OCI-LY7 (cell line): Measurements from ENCODE around the gene MS4A14. TPM values are rescaled to one million over a fixed set of nuclear protein-coding genes. Genes with fewer than 3 reads are reported as not detected.

Experiments
- BruUV-seq: library from RNA; stranded (reverse); fragments of 400-500 nt; replicated peaks from 2 replicates; lab custom pipeline; 2021; lab: Mats Ljungman, UMichigan
- CTCF ChIA-PET: fragments of 300-600 bp; sonication (Branson Sonifier 250); formaldehyde crosslinking; loops from one replicate; lab custom pipeline; 2022; ENCODE audit warnings: antibody characterized with exemption; ENCODE audit not compliant: unreplicated experiment; lab: Charles Lee
- POLR2A ChIA-PET: fragments of 300-600 bp; sonication (Branson Sonifier 250); formaldehyde crosslinking; loops from one replicate; lab custom pipeline; 2022; ENCODE audit warnings: antibody characterized with exemption; lab: Charles Lee
- DNase-seq: peaks from one replicate; pipeline ENCODE4 v3.0.0-alpha.2; 2015; ENCODE audit warnings: low spot score
- H2AFZ ChIP-seq: fragments of 200-600 bp; sonication (generic), shearing (Covaris generic); 2 replicates; pipeline ENCODE4 v1.6.1; 2014; ENCODE audit warnings: mild to moderate bottlenecking, antibody characterized with exemption, low read length, moderate library complexity
- H3K27ac ChIP-seq: fragments of 200-600 bp; sonication (generic); 2 replicates; pipeline ENCODE4 v1.5.1; 2014; ENCODE audit warnings: mixed run types, low read depth, mild to moderate bottlenecking, moderate library complexity, low read length, inconsistent platforms; ENCODE audit not compliant: poor library complexity, severe bottlenecking
- H3K36me3 ChIP-seq: fragments of 200-600 bp; sonication (generic); 2 replicates; pipeline ENCODE4 v1.6.1; 2014; ENCODE audit warnings: mild to moderate bottlenecking, antibody characterized with exemption, low read length, moderate library complexity, mixed read lengths; ENCODE audit not compliant: insufficient read depth
- H3K4me1 ChIP-seq: fragments of 200-600 bp; sonication (generic); 2 replicates; pipeline ENCODE4 v1.5.1; 2014; ENCODE audit warnings: mild to moderate bottlenecking, low read length; ENCODE audit not compliant: insufficient read depth, poor library complexity, severe bottlenecking
- H3K4me2 ChIP-seq: fragments of 200-600 bp; sonication (generic); 2 replicates; pipeline ENCODE4 v1.6.1; 2014; ENCODE audit warnings: mild to moderate bottlenecking, low read length
- H3K4me3 ChIP-seq: fragments of 200-600 bp; sonication (generic); 2 replicates; pipeline ENCODE4 v1.5.1; 2014; ENCODE audit warnings: mild to moderate bottlenecking, low read depth, low read length; ENCODE audit not compliant: poor library complexity, severe bottlenecking
- H3K79me2 ChIP-seq: fragments of 200-600 bp; sonication (generic); 2 replicates; pipeline ENCODE4 v1.6.1; 2016; ENCODE audit warnings: low read depth, mild to moderate bottlenecking, low read length, moderate library complexity, mixed read lengths; ENCODE audit not compliant: insufficient read depth
- H3K9me2 ChIP-seq: fragments of 200-600 bp; sonication (generic); 2 replicates; pipeline ENCODE4 v1.6.1; 2016; ENCODE audit warnings: mild to moderate bottlenecking, low read length, mixed read lengths; ENCODE audit not compliant: insufficient read depth
- H3K9me3 ChIP-seq: fragments of 200-600 bp; sonication (generic); 2 replicates; pipeline ENCODE4 v1.6.1; 2014; ENCODE audit warnings: mild to moderate bottlenecking, mixed run types, low read length, mixed read lengths
- H4K20me1 ChIP-seq: fragments of 200-600 bp; sonication (generic); 2 replicates; pipeline ENCODE4 v1.6.1; 2014; ENCODE audit warnings: mild to moderate bottlenecking, antibody characterized with exemption, low read length, moderate library complexity, mixed read lengths; ENCODE audit not compliant: insufficient read depth
- EZH2phosphoT487 ChIP-seq: fragments of 200-600 bp; sonication (generic); IDR thresholded peaks from 2 replicates; pipeline ENCODE4 v1.6.1; 2018; ENCODE audit warnings: low read depth, borderline replicate concordance, mild to moderate bottlenecking, mixed run types, antibody characterized with exemption, low read length, moderate library complexity, mixed read lengths
- intact Hi-C: fragments of 100-400 bp; cut with micrococcal nuclease; formaldehyde crosslinking; loops from one replicate; pipeline ENCODE4 v1.10.0; 2022; ENCODE audit not compliant: unreplicated experiment
- total RNA-seq, 2 experiments: library from RNA; depleted of rRNA in 1 of 2; stranded (reverse); fragments of >200 nt in 1 of 2; shearing (Covaris generic) in 1 of 2; gene quantifications; 2 replicates each; pipeline ENCODE4 v1.2.3, GENCODE V29; 2014 to 2022
- TF ChIP-seq, protein P1 (sequence below): fragments of 200-600 bp; sonication (generic); conservative IDR thresholded peaks from 2 replicates; pipeline ENCODE4 v1.5.1; 2014; ENCODE audit warnings: mild to moderate bottlenecking, antibody characterized with exemption, low read length, moderate library complexity, mixed read lengths

MS4A14 gene
- total RNA-seq, 2 experiments from 2014 or later: not detected

DNA sequence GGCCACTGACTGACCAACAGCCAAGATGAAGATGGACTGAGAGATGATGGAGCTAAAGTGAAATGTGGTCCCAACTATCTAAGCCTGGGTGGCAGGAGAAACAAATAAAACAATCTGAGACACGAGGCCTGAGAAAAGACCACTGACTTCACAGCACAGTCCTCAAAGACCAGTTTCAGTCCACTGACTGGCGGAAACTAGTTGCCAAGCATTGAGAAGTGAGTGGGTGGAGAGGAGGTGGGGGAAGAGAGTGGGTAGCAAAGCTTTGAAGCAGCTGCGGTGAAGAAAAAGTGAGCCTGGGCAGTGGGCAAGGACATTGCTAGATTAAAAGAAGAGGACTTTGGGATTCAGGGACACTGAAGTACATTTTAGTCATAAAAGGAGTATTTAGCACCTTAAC lies 61.3 kb downstream of the MS4A14 start:
- no TSS peak for BruUV-seq
- peak overlapping the region; percentile 84 for H3K4me3 ChIP-seq
- peaks cover 47% of the 10 kb centered on the region for H4K20me1 ChIP-seq
- intact Hi-C loops: loop anchor here (1.0 kb wide), 1 partner anchor 42 kb away; no protein-coding TSS in a partner anchor
- H3K4me2 ChIP-seq: peak overlapping the region; percentile 92
- CTCF ChIA-PET: interaction anchor here (0.7 to 3.7 kb wide), 4 partner anchors 19 to 94 kb away, joined by 3 to 26 read pairs (median 12); no protein-coding TSS in a partner anchor
- POLR2A ChIA-PET: interaction anchor here (1.0 to 7.5 kb wide), 13 partner anchors 9 to 108 kb away, joined by 3 to 123 read pairs (median 11); no protein-coding TSS in a partner anchor
- peaks cover 70% of the 10 kb centered on the region for H3K79me2 ChIP-seq
- no peaks in the 10 kb centered on the region for H3K9me2 ChIP-seq
- peak overlapping the region; percentile 100 for H3K27ac ChIP-seq
- no peak overlapping the region for H2AFZ ChIP-seq
- TF ChIP-seq, protein P1, sequence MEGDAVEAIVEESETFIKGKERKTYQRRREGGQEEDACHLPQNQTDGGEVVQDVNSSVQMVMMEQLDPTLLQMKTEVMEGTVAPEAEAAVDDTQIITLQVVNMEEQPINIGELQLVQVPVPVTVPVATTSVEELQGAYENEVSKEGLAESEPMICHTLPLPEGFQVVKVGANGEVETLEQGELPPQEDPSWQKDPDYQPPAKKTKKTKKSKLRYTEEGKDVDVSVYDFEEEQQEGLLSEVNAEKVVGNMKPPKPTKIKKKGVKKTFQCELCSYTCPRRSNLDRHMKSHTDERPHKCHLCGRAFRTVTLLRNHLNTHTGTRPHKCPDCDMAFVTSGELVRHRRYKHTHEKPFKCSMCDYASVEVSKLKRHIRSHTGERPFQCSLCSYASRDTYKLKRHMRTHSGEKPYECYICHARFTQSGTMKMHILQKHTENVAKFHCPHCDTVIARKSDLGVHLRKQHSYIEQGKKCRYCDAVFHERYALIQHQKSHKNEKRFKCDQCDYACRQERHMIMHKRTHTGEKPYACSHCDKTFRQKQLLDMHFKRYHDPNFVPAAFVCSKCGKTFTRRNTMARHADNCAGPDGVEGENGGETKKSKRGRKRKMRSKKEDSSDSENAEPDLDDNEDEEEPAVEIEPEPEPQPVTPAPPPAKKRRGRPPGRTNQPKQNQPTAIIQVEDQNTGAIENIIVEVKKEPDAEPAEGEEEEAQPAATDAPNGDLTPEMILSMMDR: no peak
- TF ChIP-seq EZH2phosphoT487: no peak
- H3K36me3 ChIP-seq: peaks cover 74% of the 10 kb centered on the region
- H3K4me1 ChIP-seq: peaks cover 67% of the 10 kb centered on the region
- peaks cover 11% of the 10 kb centered on the region; the same call in 1 of the 2 replicates for H3K9me3 ChIP-seq
- DNase-seq: peak; percentile 72

DNA sequence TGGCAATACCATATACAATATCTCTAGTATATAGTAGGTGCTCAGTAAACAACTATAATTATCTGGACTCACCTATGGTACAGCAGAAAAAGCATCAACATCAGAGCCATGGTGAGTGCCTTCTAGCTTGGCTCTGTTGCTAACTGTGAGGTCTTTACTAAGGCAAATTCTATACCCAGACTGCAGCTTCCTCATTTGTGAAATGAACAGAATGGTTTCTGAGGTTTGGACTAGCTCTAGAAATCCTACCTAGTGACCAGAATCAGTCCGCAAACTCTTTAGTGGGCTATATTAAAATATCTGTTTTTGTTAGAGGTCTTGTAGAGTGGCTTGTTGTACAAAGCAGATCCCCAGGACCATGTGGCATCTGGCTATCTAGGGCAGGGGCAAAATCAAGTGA lies 63.1 kb downstream of the MS4A14 start:
- intact Hi-C loops: no loop called here
- POLR2A ChIA-PET: interaction anchor here (0.7 to 7.5 kb wide), 6 partner anchors 12 to 276 kb away, joined by 3 to 123 read pairs (median 8); no protein-coding TSS in a partner anchor
- Histone ChIP-seq H2AFZ (no peak overlapping the region), H3K79me2 (peaks cover 87% of the 10 kb centered on the region), H3K27ac (peak overlapping the region; percentile 100), H4K20me1 (peaks cover 47% of the 10 kb centered on the region), H3K4me1 (peaks cover 58% of the 10 kb centered on the region), H3K36me3 (peaks cover 86% of the 10 kb centered on the region), H3K9me2 (no peaks in the 10 kb centered on the region), H3K4me3 (peak overlapping the region; percentile 84), H3K9me3 (no peaks in the 10 kb centered on the region), H3K4me2 (peak overlapping the region; percentile 92)
- DNase-seq: peak; percentile 56
- BruUV-seq: no TSS peak
- TF ChIP-seq EZH2phosphoT487: no peak
- TF ChIP-seq, protein P1: no peak
- CTCF ChIA-PET: interaction anchor here (1.0 kb wide), 1 partner anchor 21 kb away, joined by 3 read pairs; no protein-coding TSS in a partner anchor

Other genes starting within 250 kb of the MS4A14 start
- not detected in 2 replicates for gene MS4A6A, start 213.4 kb upstream of the MS4A14 start, total RNA-seq (2014; rRNA removed; shearing (Covaris generic))
- not detected in 2 replicates for gene MS4A6A, start 213.4 kb upstream of the MS4A14 start, total RNA-seq (2022)
- gene MS4A4E, start 153.3 kb upstream of the MS4A14 start, total RNA-seq (2014; rRNA removed; shearing (Covaris generic)): not detected in 2 replicates
- not detected in 2 replicates for gene MS4A4E, start 153.3 kb upstream of the MS4A14 start, total RNA-seq (2022)
- 0.51 TPM in 1 of 2 replicates, not detected in the other for gene MS4A4A, start 115.8 kb upstream of the MS4A14 start, total RNA-seq (2014; rRNA removed; shearing (Covaris generic))
- not detected in 2 replicates for gene MS4A4A, start 115.8 kb upstream of the MS4A14 start, total RNA-seq (2022)
- gene MS4A6E, start 69.2 kb upstream of the MS4A14 start, total RNA-seq (2014; rRNA removed; shearing (Covaris generic)): not detected in 2 replicates
- not detected in 2 replicates for gene MS4A6E, start 69.2 kb upstream of the MS4A14 start, total RNA-seq (2022)
- 0.26 and 0.54 TPM in 2 replicates for gene MS4A7, start 17.9 kb upstream of the MS4A14 start, total RNA-seq (2014; rRNA removed; shearing (Covaris generic))
- gene MS4A7, start 17.9 kb upstream of the MS4A14 start, total RNA-seq (2022): 1.1 and 2.4 TPM in 2 replicates
- not detected in 2 replicates for gene MS4A5, start 33.1 kb downstream of the MS4A14 start, total RNA-seq (2014; rRNA removed; shearing (Covaris generic))
- not detected in 2 replicates for gene MS4A5, start 33.1 kb downstream of the MS4A14 start, total RNA-seq (2022)
- gene MS4A1, start 59.4 kb downstream of the MS4A14 start, total RNA-seq (2014; rRNA removed; shearing (Covaris generic)): 435 and 488 TPM in 2 replicates
- gene MS4A1, start 59.4 kb downstream of the MS4A14 start, total RNA-seq (2022): 559 and 603 TPM in 2 replicates
- gene MS4A12, start 96.3 kb downstream of the MS4A14 start, total RNA-seq (2014; rRNA removed; shearing (Covaris generic)): 1.8 TPM in 1 of 2 replicates, not detected in the other
- gene MS4A12, start 96.3 kb downstream of the MS4A14 start, total RNA-seq (2022): not detected in 2 replicates
- gene MS4A13, start 118.9 kb downstream of the MS4A14 start, total RNA-seq (2014; rRNA removed; shearing (Covaris generic)): not detected in 2 replicates
- gene MS4A13, start 118.9 kb downstream of the MS4A14 start, total RNA-seq (2022): not detected in 2 replicates